GM18951 (cell line): ENCODE results near the gene DOK5.

Experiments used
- POLR2A ChIP-seq: IDR thresholded peaks from 4 replicates; pipeline ENCODE4 v1.6.1; 2011; ENCODE audit warnings: mild to moderate bottlenecking; ENCODE audit not compliant: insufficient read length, insufficient read depth; ENCODE audit errors: extremely low read depth
- in situ Hi-C: fragments of 300-500 bp; cut with MboI; formaldehyde crosslinking; loops from one replicate; pipeline ENCODE4 v1.12.0; 2022; ENCODE audit warnings: low sequenced_read_pairs, mixed read lengths, inconsistent platforms; ENCODE audit not compliant: unreplicated experiment

The DOK5 gene

GRCh38 chr20:54631059-54631458 is 155.7 kb downstream of the DOK5 start:
- in situ Hi-C loops: no loop called here

GRCh38 chr20:54633374-54634355 is 158.3 kb downstream of the DOK5 start:
- in situ Hi-C loops: no loop called here
- no peak for TF ChIP-seq POLR2A

More at GRCh38 chr20:54631059-54631458, 155.7 kb downstream of the DOK5 start:
- no peak for TF ChIP-seq POLR2A

GRCh38 chr20:54636575-54636974 is 161.2 kb downstream of the DOK5 start:
- TF ChIP-seq POLR2A: no peak
- in situ Hi-C loops: no loop called here

GRCh38 chr20:54639941-54640340 is 164.5 kb downstream of the DOK5 start:
- TF ChIP-seq POLR2A: no peak
- in situ Hi-C loops: loop anchor here (10.0 kb wide), 1 partner anchor 535 kb away; no protein-coding TSS in a partner anchor

- in situ Hi-C loops: loop anchor here (10.0 kb wide), 1 partner anchor 536 kb away; no protein-coding TSS in a partner anchor
- TF ChIP-seq POLR2A: no peak
Observed at GRCh38 chr20:54640800-54641199, 165.4 kb downstream of the DOK5 start.

- no peak for TF ChIP-seq POLR2A
- in situ Hi-C loops: loop anchor here (10.0 kb wide), 1 partner anchor 538 kb away; no protein-coding TSS in a partner anchor
Observed at GRCh38 chr20:54642864-54643667, 167.7 kb downstream of the DOK5 start.

- in situ Hi-C loops: loop anchor here (10.0 kb wide), 1 partner anchor 539 kb away; no protein-coding TSS in a partner anchor
- no peak for TF ChIP-seq POLR2A
Observed at GRCh38 chr20:54643761-54644160, 168.4 kb downstream of the DOK5 start.

- no peak for TF ChIP-seq POLR2A
- in situ Hi-C loops: loop anchor here (5.0 to 10.0 kb wide), 2 partner anchors 423 to 541 kb away; no protein-coding TSS in a partner anchor
Observed at GRCh38 chr20:54645445-54646155, 170.2 kb downstream of the DOK5 start.

GRCh38 chr20:54646156-54646517 is 170.7 kb downstream of the DOK5 start:
- in situ Hi-C loops: loop anchor here (5.0 to 10.0 kb wide), 2 partner anchors 424 to 541 kb away; no protein-coding TSS in a partner anchor

GRCh38 chr20:54648421-54649142 is 173.2 kb downstream of the DOK5 start:
- in situ Hi-C loops: loop anchor here (5.0 to 10.0 kb wide), 2 partner anchors 426 to 544 kb away; no protein-coding TSS in a partner anchor

More at GRCh38 chr20:54646156-54646517, 170.7 kb downstream of the DOK5 start:
- no peak for TF ChIP-seq POLR2A

GRCh38 chr20:54649511-54649962 is 174.1 kb downstream of the DOK5 start:
- no peak for TF ChIP-seq POLR2A
- in situ Hi-C loops: loop anchor here (5.0 to 10.0 kb wide), 2 partner anchors 427 to 545 kb away; no protein-coding TSS in a partner anchor

More at GRCh38 chr20:54648421-54649142, 173.2 kb downstream of the DOK5 start:
- TF ChIP-seq POLR2A: no peak

- no peak for TF ChIP-seq POLR2A
- in situ Hi-C loops: no loop called here
Observed at GRCh38 chr20:54650052-54650719, 174.8 kb downstream of the DOK5 start.
